MM.1S (cell line): Measurements from ENCODE around the gene FZD7.

ENCODE experiments used
- DNase-seq: peaks from one replicate; pipeline ENCODE4 v3.0.0-alpha.2; 2015
- H2AFZ ChIP-seq: fragments of 300-600 bp; sonication (generic); 2 replicates; pipeline ENCODE4 v1.6.0; 2016; ENCODE audit warnings: antibody characterized with exemption, low read length
- H3F3A ChIP-seq: fragments of 300-600 bp; sonication (generic); 2 replicates; pipeline ENCODE4 v1.6.1; 2016; ENCODE audit warnings: mild to moderate bottlenecking, antibody characterized with exemption, low read length, moderate library complexity, mixed read lengths; ENCODE audit not compliant: insufficient read depth
- H3K27ac ChIP-seq: fragments of 300-600 bp; sonication (generic); 2 replicates; pipeline ENCODE4 v1.5.1; 2016; ENCODE audit warnings: mild to moderate bottlenecking, low read length
- H3K27me3 ChIP-seq: fragments of 300-600 bp; sonication (generic); replicated peaks from 2 replicates; pipeline ENCODE4 v1.6.0; 2016; ENCODE audit warnings: low read length; ENCODE audit not compliant: insufficient read depth
- H3K36me3 ChIP-seq: fragments of 300-600 bp; sonication (generic); replicated peaks from 2 replicates; pipeline ENCODE4 v1.6.1; 2016; ENCODE audit warnings: mild to moderate bottlenecking, low read length, mixed read lengths; ENCODE audit not compliant: insufficient read depth
- H3K4me1 ChIP-seq: fragments of 300-600 bp; sonication (generic); 2 replicates; pipeline ENCODE4 v1.6.1; 2016; ENCODE audit warnings: low read length, mixed read lengths
- H3K4me2 ChIP-seq: fragments of 300-600 bp; sonication (generic); 2 replicates; pipeline ENCODE4 v1.6.0; 2016; ENCODE audit warnings: low read depth, low read length
- H3K4me3 ChIP-seq: fragments of 300-600 bp; sonication (generic); 2 replicates; pipeline ENCODE4 v1.5.1; 2016; ENCODE audit warnings: low read length, mixed read lengths
- H3K79me2 ChIP-seq: fragments of 300-600 bp; sonication (generic); 2 replicates; pipeline ENCODE4 v1.6.1; 2016; ENCODE audit warnings: mixed run types, low read length, mixed read lengths
- H3K9ac ChIP-seq: fragments of 300-600 bp; sonication (generic); 2 replicates; pipeline ENCODE4 v1.6.1; 2016; ENCODE audit warnings: low read length, mixed read lengths
- H3K9me2 ChIP-seq: fragments of 300-600 bp; sonication (generic); replicated peaks from 2 replicates; pipeline ENCODE4 v1.6.1; 2016; ENCODE audit warnings: mild to moderate bottlenecking, low read length, mixed read lengths; ENCODE audit not compliant: insufficient read depth
- H3K9me3 ChIP-seq: fragments of 300-600 bp; sonication (generic); replicated peaks from 2 replicates; pipeline ENCODE4 v1.6.1; 2016; ENCODE audit warnings: mild to moderate bottlenecking, low read length, mixed read lengths; ENCODE audit not compliant: insufficient read depth
- H4K20me1 ChIP-seq: fragments of 300-600 bp; sonication (generic); 2 replicates; pipeline ENCODE4 v1.6.1; 2016; ENCODE audit warnings: mild to moderate bottlenecking, low read length, moderate library complexity, mixed read lengths; ENCODE audit not compliant: insufficient read depth
- CTCF ChIP-seq: fragments of 300-600 bp; sonication (generic); IDR thresholded peaks from 2 replicates; pipeline ENCODE4 v1.5.1; 2016; ENCODE audit warnings: antibody characterized with exemption, low read length, mixed read lengths
- EZH2 ChIP-seq: fragments of 300-600 bp; sonication (generic); optimal IDR thresholded peaks from 2 replicates; pipeline ENCODE3; 2017; ENCODE audit warnings: low read depth, mild to moderate bottlenecking, antibody characterized with exemption, low read length, mixed read lengths
- EZH2phosphoT487 ChIP-seq: fragments of 300-600 bp; sonication (generic); IDR thresholded peaks from 2 replicates; pipeline ENCODE4 v1.6.1; 2018; ENCODE audit warnings: antibody characterized with exemption, low read length

The FZD7 gene

GRCh38 chr2:202072737-202073401 lies 39.2 kb downstream of the FZD7 start, which contains the start of gene KIAA2012:
Gene KIAA2012 (plus strand): TSS chr2:202073255. CDS start chr2:202073628, 373 bp downstream.
- Histone ChIP-seq H3F3A (no peaks in the 10 kb centered on the region), H3K27ac (no peak within 1 kb of the TSS), H3K9me2 (no peaks in the 10 kb centered on the region), H3K9ac (no peak within 1 kb of the TSS), H2AFZ (no peak within 1 kb of the TSS), H3K9me3 (no peaks in the 10 kb centered on the region), H3K36me3 (no peaks in the 10 kb centered on the region), H3K79me2 (no peaks in the 10 kb centered on the region), H3K4me1 (no peaks in the 10 kb centered on the region), H4K20me1 (no peaks in the 10 kb centered on the region), H3K4me2 (no peak within 1 kb of the TSS), H3K4me3 (no peak within 1 kb of the TSS), H3K27me3 (no peaks in the 10 kb centered on the region)
- DNase-seq = no peak
- no peak for TF ChIP-seq CTCF

GRCh38 chr2:202074324-202074723 lies 40.7 kb downstream of the FZD7 start:
- no peaks in the 10 kb centered on the region for H3K4me1 ChIP-seq
- no peak for TF ChIP-seq EZH2phosphoT487

GRCh38 chr2:202079310-202079709 lies 45.7 kb downstream of the FZD7 start:
- Histone ChIP-seq H3K4me3 (no peak overlapping the region), H3K4me2 (no peak overlapping the region), H3K9ac (no peak overlapping the region), H3K36me3 (no peaks in the 10 kb centered on the region), H3F3A (no peaks in the 10 kb centered on the region), H3K79me2 (no peaks in the 10 kb centered on the region), H3K9me2 (no peaks in the 10 kb centered on the region), H3K9me3 (no peaks in the 10 kb centered on the region), H3K4me1 (no peaks in the 10 kb centered on the region), H4K20me1 (no peaks in the 10 kb centered on the region), H2AFZ (no peak overlapping the region), H3K27ac (no peak overlapping the region), H3K27me3 (no peaks in the 10 kb centered on the region)
- TF ChIP-seq EZH2phosphoT487 = no peak
- no peak for TF ChIP-seq EZH2
- TF ChIP-seq CTCF = no peak
- no peak for DNase-seq

More at GRCh38 chr2:202074324-202074723, 40.7 kb downstream of the FZD7 start:
- Histone ChIP-seq H3K9ac (no peak overlapping the region), H3K36me3 (no peaks in the 10 kb centered on the region), H3F3A (no peaks in the 10 kb centered on the region), H3K4me3 (no peak overlapping the region), H3K27me3 (no peaks in the 10 kb centered on the region), H3K9me3 (no peaks in the 10 kb centered on the region), H3K4me2 (no peak overlapping the region), H4K20me1 (no peaks in the 10 kb centered on the region), H2AFZ (no peak overlapping the region), H3K9me2 (no peaks in the 10 kb centered on the region), H3K27ac (no peak overlapping the region), H3K79me2 (no peaks in the 10 kb centered on the region)
- DNase-seq = no peak

- H3K36me3 ChIP-seq = no peaks in the 10 kb centered on the region
- no peaks in the 10 kb centered on the region for H3K79me2 ChIP-seq
- DNase-seq = no peak
- H3K9me2 ChIP-seq = no peaks in the 10 kb centered on the region
- H4K20me1 ChIP-seq = no peaks in the 10 kb centered on the region
- no peaks in the 10 kb centered on the region for H3K4me1 ChIP-seq
- no peaks in the 10 kb centered on the region for H3K27me3 ChIP-seq
- no peak overlapping the region for H3K27ac ChIP-seq
- no peak overlapping the region for H2AFZ ChIP-seq
- no peak for TF ChIP-seq EZH2phosphoT487
- no peak for TF ChIP-seq EZH2
- no peak for TF ChIP-seq CTCF
- no peak overlapping the region for H3K4me2 ChIP-seq
- no peaks in the 10 kb centered on the region for H3K9me3 ChIP-seq
- no peak overlapping the region for H3K9ac ChIP-seq
- H3K4me3 ChIP-seq = no peak overlapping the region
- H3F3A ChIP-seq = no peaks in the 10 kb centered on the region
These were observed 50.6 kb downstream of the FZD7 start for GRCh38 chr2:202084265-202084664.
